Astrocyte (in vitro differentiated cells and primary cell): ENCODE measurements around the gene SSH2. TPM values are rescaled to one million over a fixed set of nuclear protein-coding genes. Genes with fewer than 3 reads are reported as not detected.
"Not testable (repeated sequence)": the region's sequence is repeated elsewhere in the genome, so short reads cannot be mapped to it uniquely, and the experiment has no call there.

Experiments
- DNase-seq: peaks from one replicate; pipeline ENCODE4 v3.0.0-alpha.2; 2010; ENCODE audit warnings: low read depth
- FAIRE-seq: peaks from 2 replicates; lab custom pipeline; 2011; peaks lifted over from hg19 to GRCh38; lab: Jason Lieb, UNC
- H2AFZ ChIP-seq: 2 replicates; pipeline ENCODE4 v1.6.0; 2012; ENCODE audit warnings: low read depth, low read length, inconsistent platforms
- H3K27ac ChIP-seq: 2 replicates; pipeline ENCODE4 v1.5.1; 2011; ENCODE audit warnings: low read depth, low read length, inconsistent platforms
- H3K27me3 ChIP-seq: 2 replicates; pipeline ENCODE4 v1.6.0; 2011; ENCODE audit warnings: low read length, inconsistent platforms; ENCODE audit not compliant: insufficient read depth
- H3K36me3 ChIP-seq: 2 replicates; pipeline ENCODE4 v1.5.1; 2011; ENCODE audit warnings: low read length, inconsistent platforms; ENCODE audit not compliant: insufficient read depth
- H3K4me1 ChIP-seq: 2 replicates; pipeline ENCODE4 v1.5.1; 2011; ENCODE audit warnings: low read length, inconsistent platforms; ENCODE audit not compliant: insufficient read depth
- H3K4me2 ChIP-seq: 2 replicates; pipeline ENCODE4 v1.6.0; 2012; ENCODE audit warnings: low read length, inconsistent platforms
- H3K4me3 ChIP-seq: 2 replicates; pipeline ENCODE4 v1.5.1; 2011; ENCODE audit warnings: low read depth, mild to moderate bottlenecking, low read length, inconsistent platforms; ENCODE audit not compliant: insufficient read depth
- H3K79me2 ChIP-seq: 2 replicates; pipeline ENCODE4 v1.6.0; 2012; ENCODE audit warnings: mild to moderate bottlenecking, low read length, inconsistent platforms; ENCODE audit not compliant: insufficient read depth
- H3K9ac ChIP-seq: 2 replicates; pipeline ENCODE4 v1.6.0; 2012; ENCODE audit warnings: mild to moderate bottlenecking, low read length, inconsistent platforms
- H3K9me3 ChIP-seq: 2 replicates; pipeline ENCODE4 v1.5.1; 2012; ENCODE audit warnings: low read depth, mild to moderate bottlenecking, low read length, inconsistent platforms; ENCODE audit not compliant: insufficient read depth
- H4K20me1 ChIP-seq: 2 replicates; pipeline ENCODE4 v1.6.0; 2012; ENCODE audit warnings: low read length, inconsistent platforms; ENCODE audit not compliant: insufficient read depth
- H3K27ac Mint-ChIP-seq: one replicate; pipeline ENCODE4 v1.8.0; 2021; ENCODE audit warnings: mild to moderate bottlenecking, mixed read lengths; ENCODE audit not compliant: unreplicated experiment
- H3K27me3 Mint-ChIP-seq: one replicate; pipeline ENCODE4 v1.8.0; 2021; ENCODE audit warnings: low read depth, mixed read lengths; ENCODE audit not compliant: unreplicated experiment
- H3K36me3 Mint-ChIP-seq: one replicate; pipeline ENCODE4 v1.8.0; 2021; ENCODE audit warnings: low read depth, mixed read lengths; ENCODE audit not compliant: unreplicated experiment
- H3K4me1 Mint-ChIP-seq: one replicate; pipeline ENCODE4 v1.8.0; 2021; ENCODE audit warnings: low read depth, mixed read lengths; ENCODE audit not compliant: unreplicated experiment
- H3K4me3 Mint-ChIP-seq: one replicate; pipeline ENCODE4 v1.8.0; 2021; ENCODE audit warnings: mild to moderate bottlenecking, moderate library complexity, mixed read lengths; ENCODE audit not compliant: unreplicated experiment
- H3K9me3 Mint-ChIP-seq: one replicate; pipeline ENCODE4 v1.8.0; 2021; ENCODE audit warnings: mild to moderate bottlenecking, mixed read lengths; ENCODE audit not compliant: unreplicated experiment
- EZH2 ChIP-seq: IDR thresholded peaks from 2 replicates; pipeline ENCODE4 v1.6.1; 2012; ENCODE audit warnings: mild to moderate bottlenecking, low read length, inconsistent platforms; ENCODE audit not compliant: insufficient read depth
- total RNA-seq: library from RNA; stranded (reverse); gene quantifications from 2 replicates; pipeline ENCODE4 v1.2.1, GENCODE V29; 2021
- TF ChIP-seq, protein P1 (sequence below): IDR thresholded peaks from 2 replicates; pipeline ENCODE4 v1.5.1; 2011; ENCODE audit warnings: low read depth, mild to moderate bottlenecking, inconsistent platforms, low read length, moderate library complexity; ENCODE audit not compliant: insufficient read depth

SSH2 gene
- total RNA-seq, 1 donor from 2014 or later: 31.1 TPM

DNA sequence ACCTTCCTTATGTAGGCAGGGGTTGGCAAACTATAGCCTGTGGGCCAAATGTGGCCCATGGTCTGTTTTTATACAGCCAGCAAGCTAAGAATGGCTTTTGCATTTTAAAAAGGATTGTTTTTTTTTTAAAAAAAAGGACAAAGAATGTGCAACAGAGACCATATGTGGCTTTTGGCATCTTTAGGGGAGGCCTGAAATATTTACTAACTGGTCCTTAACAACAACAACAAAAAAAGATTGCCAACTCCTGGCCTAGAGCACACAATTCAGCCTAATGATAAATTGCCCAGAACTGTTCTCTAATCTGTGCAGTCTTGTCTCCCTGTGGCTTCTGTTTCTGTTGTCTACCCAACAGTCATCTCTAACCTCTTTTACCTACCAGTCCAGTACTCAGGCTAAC is 67.1 kb downstream of the SSH2 start:
- no peaks in the 10 kb centered on the region for H3K36me3 ChIP-seq
- FAIRE-seq (no peak), DNase-seq (no peak)
- no peak overlapping the region for H3K4me3 ChIP-seq
- H3K9me3 Mint-ChIP-seq: no peaks in the 10 kb centered on the region
- no peak overlapping the region for H3K4me2 ChIP-seq
- no peaks in the 10 kb centered on the region for H3K36me3 Mint-ChIP-seq
- no peaks in the 10 kb centered on the region for H3K9me3 ChIP-seq
- no peaks in the 10 kb centered on the region for H3K27me3 Mint-ChIP-seq
- no peaks in the 10 kb centered on the region for H3K27me3 ChIP-seq
- peaks cover 6% of the 10 kb centered on the region for H3K4me1 Mint-ChIP-seq
- no peak overlapping the region for H3K4me3 Mint-ChIP-seq
- no peak overlapping the region for H2AFZ ChIP-seq
- TF ChIP-seq, protein P1, sequence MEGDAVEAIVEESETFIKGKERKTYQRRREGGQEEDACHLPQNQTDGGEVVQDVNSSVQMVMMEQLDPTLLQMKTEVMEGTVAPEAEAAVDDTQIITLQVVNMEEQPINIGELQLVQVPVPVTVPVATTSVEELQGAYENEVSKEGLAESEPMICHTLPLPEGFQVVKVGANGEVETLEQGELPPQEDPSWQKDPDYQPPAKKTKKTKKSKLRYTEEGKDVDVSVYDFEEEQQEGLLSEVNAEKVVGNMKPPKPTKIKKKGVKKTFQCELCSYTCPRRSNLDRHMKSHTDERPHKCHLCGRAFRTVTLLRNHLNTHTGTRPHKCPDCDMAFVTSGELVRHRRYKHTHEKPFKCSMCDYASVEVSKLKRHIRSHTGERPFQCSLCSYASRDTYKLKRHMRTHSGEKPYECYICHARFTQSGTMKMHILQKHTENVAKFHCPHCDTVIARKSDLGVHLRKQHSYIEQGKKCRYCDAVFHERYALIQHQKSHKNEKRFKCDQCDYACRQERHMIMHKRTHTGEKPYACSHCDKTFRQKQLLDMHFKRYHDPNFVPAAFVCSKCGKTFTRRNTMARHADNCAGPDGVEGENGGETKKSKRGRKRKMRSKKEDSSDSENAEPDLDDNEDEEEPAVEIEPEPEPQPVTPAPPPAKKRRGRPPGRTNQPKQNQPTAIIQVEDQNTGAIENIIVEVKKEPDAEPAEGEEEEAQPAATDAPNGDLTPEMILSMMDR: no peak
- TF ChIP-seq EZH2: no peak
- H3K9ac ChIP-seq: no peak overlapping the region
- H3K4me1 ChIP-seq: no peaks in the 10 kb centered on the region
- H3K27ac ChIP-seq: no peak overlapping the region
- H3K79me2 ChIP-seq: peaks cover 36% of the 10 kb centered on the region
- no peak overlapping the region for H3K27ac Mint-ChIP-seq
- peaks cover 32% of the 10 kb centered on the region for H4K20me1 ChIP-seq

DNA sequence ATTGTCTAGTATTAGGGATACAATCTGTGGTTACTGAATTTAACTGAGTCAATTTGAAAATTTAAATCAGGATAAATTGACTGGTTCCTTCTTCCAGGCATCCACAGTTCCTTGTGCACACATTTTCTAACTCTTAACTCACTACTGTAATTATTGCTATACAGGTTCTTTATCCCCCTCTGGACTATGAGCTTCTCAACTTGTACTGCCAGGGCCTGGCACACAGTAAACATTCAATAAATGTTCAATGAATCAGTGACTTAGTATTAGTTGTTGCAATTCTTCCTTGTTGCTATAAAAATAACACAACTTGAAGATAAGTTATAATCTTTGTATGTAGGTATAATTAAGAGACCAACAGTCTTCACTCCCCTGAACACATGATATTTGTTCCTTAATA is 67.9 kb downstream of the SSH2 start:
- Mint-ChIP-seq H3K4me1 (peaks cover 2% of the 10 kb centered on the region), H3K9me3 (peaks cover under 1% of the 10 kb centered on the region), H3K27me3 (no peaks in the 10 kb centered on the region), H3K27ac (no peak overlapping the region), H3K4me3 (no peak overlapping the region), H3K36me3 (peaks cover 3% of the 10 kb centered on the region)
- Histone ChIP-seq H3K4me1 (no peaks in the 10 kb centered on the region), H3K4me2 (no peak overlapping the region), H3K79me2 (peaks cover 44% of the 10 kb centered on the region), H3K9ac (no peak overlapping the region), H3K4me3 (no peak overlapping the region), H3K27ac (no peak overlapping the region), H3K36me3 (no peaks in the 10 kb centered on the region), H4K20me1 (peaks cover 25% of the 10 kb centered on the region), H2AFZ (no peak overlapping the region), H3K27me3 (no peaks in the 10 kb centered on the region), H3K9me3 (no peaks in the 10 kb centered on the region)
- DNase-seq (no peak), FAIRE-seq (no peak)
- TF ChIP-seq, protein P1: no peak
- TF ChIP-seq EZH2: no peak

DNA sequence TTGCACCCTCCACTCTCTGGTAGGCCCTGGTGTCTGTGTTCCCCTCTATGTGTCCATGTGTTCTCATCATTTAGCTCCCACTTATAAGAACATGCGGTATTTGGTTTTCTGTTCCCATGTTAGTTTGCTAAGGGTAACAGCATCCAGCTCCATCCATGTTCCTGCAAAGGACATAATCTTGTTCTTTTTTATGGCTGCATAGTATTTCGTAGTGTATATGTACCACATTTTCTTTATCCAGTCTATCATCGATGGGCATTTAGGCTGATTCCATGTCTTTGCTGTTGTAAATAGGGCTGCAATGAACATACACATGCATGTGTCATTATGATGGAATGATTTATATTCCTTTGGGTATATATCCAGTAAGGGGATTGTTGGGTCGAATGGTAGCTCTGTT is 70.6 kb downstream of the SSH2 start:
- not testable (repeated sequence) for H3K27ac ChIP-seq, H4K20me1 ChIP-seq, H3K27me3 ChIP-seq, H3K4me1 Mint-ChIP-seq, H3K9me3 ChIP-seq, H3K4me1 ChIP-seq, H2AFZ ChIP-seq, H3K27ac Mint-ChIP-seq, H3K36me3 Mint-ChIP-seq, FAIRE-seq, H3K27me3 Mint-ChIP-seq, H3K9me3 Mint-ChIP-seq, H3K4me3 ChIP-seq, H3K4me2 ChIP-seq, H3K36me3 ChIP-seq, DNase-seq, H3K9ac ChIP-seq, H3K4me3 Mint-ChIP-seq
- H3K79me2 ChIP-seq: peaks cover 34% of the 10 kb centered on the region
